Pons (tissue), 1 donor: Measurements from ENCODE around the gene MGRN1.

Experiments used
- DNase-seq: peaks from one replicate; pipeline ENCODE4 v3.0.0-alpha.2; 2016; ENCODE audit warnings: low spot score

The MGRN1 gene

GRCh38 chr16:4675864-4676786, 51.5 kb downstream of the MGRN1 start:
- no peak for DNase-seq

- DNase-seq, result no peak
Observed at GRCh38 chr16:4676831-4677230, 52.2 kb downstream of the MGRN1 start.

- peak; percentile 41 for DNase-seq
Observed at GRCh38 chr16:4677390-4677789, 52.8 kb downstream of the MGRN1 start.

GRCh38 chr16:4677994-4678393, 53.4 kb downstream of the MGRN1 start:
- DNase-seq, result no peak

- DNase-seq, result no peak
Observed at GRCh38 chr16:4678596-4678995, 54.0 kb downstream of the MGRN1 start.

- DNase-seq, result no peak
Observed at GRCh38 chr16:4679156-4679849, 54.7 kb downstream of the MGRN1 start.

GRCh38 chr16:4679850-4680636, 55.4 kb downstream of the MGRN1 start:
- DNase-seq, result no peak

GRCh38 chr16:4680673-4681470, 56.2 kb downstream of the MGRN1 start:
- no peak for DNase-seq

- DNase-seq, result no peak
Observed at GRCh38 chr16:4681471-4682083, 57.0 kb downstream of the MGRN1 start.

GRCh38 chr16:4682084-4682591, 57.5 kb downstream of the MGRN1 start:
- no peak for DNase-seq

GRCh38 chr16:4682616-4683254, 58.1 kb downstream of the MGRN1 start:
- peak; percentile 42 for DNase-seq

GRCh38 chr16:4683255-4684057, 58.8 kb downstream of the MGRN1 start:
- DNase-seq, result no peak

GRCh38 chr16:4684058-4684715, 59.6 kb downstream of the MGRN1 start:
- no peak for DNase-seq

- DNase-seq, result no peak
Observed at GRCh38 chr16:4684763-4685162, 60.1 kb downstream of the MGRN1 start.

- DNase-seq, result no peak
Observed at GRCh38 chr16:4685292-4685691, 60.7 kb downstream of the MGRN1 start.

GRCh38 chr16:4685776-4686496, 61.3 kb downstream of the MGRN1 start:
- DNase-seq, result no peak

GRCh38 chr16:4686497-4687210, 62.0 kb downstream of the MGRN1 start:
- DNase-seq, result no peak

GRCh38 chr16:4687416-4687815, 62.8 kb downstream of the MGRN1 start:
- DNase-seq, result no peak
